ENCODE results near the gene CACUL1. TPM values are rescaled to one million over a fixed set of nuclear protein-coding genes. Genes with fewer than 3 reads are reported as not detected.
"Not testable (repeated sequence)": the region's sequence is repeated elsewhere in the genome, so short reads cannot be mapped to it uniquely, and the experiment has no call there.

Gene CACUL1
- total RNA-seq, 1 donor from 2014 or later, result 52.4 TPM

- no peaks in the 10 kb centered on the region for H3K9me3 ChIP-seq (ENCODE audit: insufficient read depth, low read depth, low read length)
- FAIRE-seq, result no peak
Observed at GRCh38 chr10:118658762-118659161, 96.0 kb downstream of the CACUL1 start.

GRCh38 chr10:118658168-118658567 lies 96.6 kb downstream of the CACUL1 start:
- DNase-seq (ENCODE audit: low read depth); H3K27ac Mint-ChIP-seq (ENCODE audit: unreplicated experiment); H2AFZ ChIP-seq (ENCODE audit: low read depth, low read length); H3K27ac ChIP-seq (ENCODE audit: low read depth, low read length); FAIRE-seq; H3K4me2 ChIP-seq (ENCODE audit: low read length); H3K4me1 ChIP-seq (ENCODE audit: insufficient read depth, low read length); H3K4me1 Mint-ChIP-seq (ENCODE audit: low read depth, unreplicated experiment); H3K4me3 Mint-ChIP-seq (ENCODE audit: unreplicated experiment); H3K36me3 ChIP-seq (ENCODE audit: insufficient read depth, low read length); H3K9me3 ChIP-seq (ENCODE audit: insufficient read depth, low read depth, low read length); H4K20me1 ChIP-seq (ENCODE audit: insufficient read depth, low read length); H3K27me3 ChIP-seq (ENCODE audit: insufficient read depth, low read length); H3K79me2 ChIP-seq (ENCODE audit: insufficient read depth, low read length); H3K9ac ChIP-seq (ENCODE audit: low read length); H3K36me3 Mint-ChIP-seq (ENCODE audit: low read depth, unreplicated experiment); H3K4me3 ChIP-seq (ENCODE audit: insufficient read depth, low read depth, low read length): not testable (repeated sequence)
- H3K9me3 Mint-ChIP-seq (ENCODE audit: unreplicated experiment), result peaks cover 34% of the 10 kb centered on the region
- H3K27me3 Mint-ChIP-seq (ENCODE audit: low read depth, unreplicated experiment), result peaks cover 12% of the 10 kb centered on the region

More at GRCh38 chr10:118658762-118659161, 96.0 kb downstream of the CACUL1 start:
- Histone ChIP-seq H3K27ac (ENCODE audit: low read depth, low read length) (no peak overlapping the region), H3K27me3 (ENCODE audit: insufficient read depth, low read length) (no peaks in the 10 kb centered on the region), H3K36me3 (ENCODE audit: insufficient read depth, low read length) (no peaks in the 10 kb centered on the region), H3K4me2 (ENCODE audit: low read length) (no peak overlapping the region), H3K9ac (ENCODE audit: low read length) (no peak overlapping the region), H3K79me2 (ENCODE audit: insufficient read depth, low read length) (no peaks in the 10 kb centered on the region), H3K4me3 (ENCODE audit: insufficient read depth, low read depth, low read length) (no peak overlapping the region), H3K4me1 (ENCODE audit: insufficient read depth, low read length) (no peaks in the 10 kb centered on the region), H2AFZ (ENCODE audit: low read depth, low read length) (no peak overlapping the region), H4K20me1 (ENCODE audit: insufficient read depth, low read length) (no peaks in the 10 kb centered on the region)
- DNase-seq (ENCODE audit: low read depth), result no peak
- TF ChIP-seq CTCF (IDR thresholded peaks at IDR 0.05; ENCODE audit: insufficient read depth, low read depth, low read length) (no peak), EZH2 (IDR thresholded peaks at IDR 0.05; ENCODE audit: insufficient read depth, low read length) (no peak)
- no peak overlapping the region for H3K27ac Mint-ChIP-seq (ENCODE audit: unreplicated experiment)
- peaks cover 37% of the 10 kb centered on the region for H3K9me3 Mint-ChIP-seq (ENCODE audit: unreplicated experiment)
- H3K36me3 Mint-ChIP-seq (ENCODE audit: low read depth, unreplicated experiment), result peaks cover 3% of the 10 kb centered on the region
- no peaks in the 10 kb centered on the region for H3K4me1 Mint-ChIP-seq (ENCODE audit: low read depth, unreplicated experiment)
- no peak overlapping the region for H3K4me3 Mint-ChIP-seq (ENCODE audit: unreplicated experiment)
- H3K27me3 Mint-ChIP-seq (ENCODE audit: low read depth, unreplicated experiment), result peaks cover 15% of the 10 kb centered on the region

GRCh38 chr10:118645294-118645693 lies 109.5 kb downstream of the CACUL1 start:
- H3K27me3 Mint-ChIP-seq (ENCODE audit: low read depth, unreplicated experiment), result peaks cover 61% of the 10 kb centered on the region
- H3K4me3 ChIP-seq (ENCODE audit: insufficient read depth, low read depth, low read length); H3K4me2 ChIP-seq (ENCODE audit: low read length); H3K36me3 ChIP-seq (ENCODE audit: insufficient read depth, low read length); H4K20me1 ChIP-seq (ENCODE audit: insufficient read depth, low read length); H3K4me3 Mint-ChIP-seq (ENCODE audit: unreplicated experiment); H3K27me3 ChIP-seq (ENCODE audit: insufficient read depth, low read length); H3K27ac Mint-ChIP-seq (ENCODE audit: unreplicated experiment); H3K9me3 ChIP-seq (ENCODE audit: insufficient read depth, low read depth, low read length); FAIRE-seq; H3K36me3 Mint-ChIP-seq (ENCODE audit: low read depth, unreplicated experiment); H3K9ac ChIP-seq (ENCODE audit: low read length); H3K27ac ChIP-seq (ENCODE audit: low read depth, low read length); H2AFZ ChIP-seq (ENCODE audit: low read depth, low read length); H3K4me1 ChIP-seq (ENCODE audit: insufficient read depth, low read length); DNase-seq (ENCODE audit: low read depth); H3K4me1 Mint-ChIP-seq (ENCODE audit: low read depth, unreplicated experiment); H3K79me2 ChIP-seq (ENCODE audit: insufficient read depth, low read length): not testable (repeated sequence)
- peaks cover 18% of the 10 kb centered on the region for H3K9me3 Mint-ChIP-seq (ENCODE audit: unreplicated experiment)

GRCh38 chr10:118642228-118642627 lies 112.5 kb downstream of the CACUL1 start:
- H4K20me1 ChIP-seq (ENCODE audit: insufficient read depth, low read length), result no peaks in the 10 kb centered on the region
- peaks cover 7% of the 10 kb centered on the region for H3K36me3 Mint-ChIP-seq (ENCODE audit: low read depth, unreplicated experiment)
- no peak for DNase-seq (ENCODE audit: low read depth)
- no peaks in the 10 kb centered on the region for H3K79me2 ChIP-seq (ENCODE audit: insufficient read depth, low read length)
- TF ChIP-seq CTCF (IDR thresholded peaks at IDR 0.05; ENCODE audit: insufficient read depth, low read depth, low read length) (no peak), EZH2 (IDR thresholded peaks at IDR 0.05; ENCODE audit: insufficient read depth, low read length) (no peak)
- H3K4me1 ChIP-seq (ENCODE audit: insufficient read depth, low read length), result no peaks in the 10 kb centered on the region
- no peak overlapping the region for H3K4me3 Mint-ChIP-seq (ENCODE audit: unreplicated experiment)
- no peak overlapping the region for H3K4me2 ChIP-seq (ENCODE audit: low read length)
- no peak overlapping the region for H2AFZ ChIP-seq (ENCODE audit: low read depth, low read length)
- no peak overlapping the region for H3K27ac ChIP-seq (ENCODE audit: low read depth, low read length)
- no peak overlapping the region for H3K27ac Mint-ChIP-seq (ENCODE audit: unreplicated experiment)
- peaks cover 60% of the 10 kb centered on the region for H3K27me3 Mint-ChIP-seq (ENCODE audit: low read depth, unreplicated experiment)
- H3K4me3 ChIP-seq (ENCODE audit: insufficient read depth, low read depth, low read length), result no peak overlapping the region
- H3K27me3 ChIP-seq (ENCODE audit: insufficient read depth, low read length), result no peaks in the 10 kb centered on the region
- H3K9me3 Mint-ChIP-seq (ENCODE audit: unreplicated experiment), result peaks cover 17% of the 10 kb centered on the region
- no peaks in the 10 kb centered on the region for H3K9me3 ChIP-seq (ENCODE audit: insufficient read depth, low read depth, low read length)
- H3K4me1 Mint-ChIP-seq (ENCODE audit: low read depth, unreplicated experiment), result no peaks in the 10 kb centered on the region
- H3K36me3 ChIP-seq (ENCODE audit: insufficient read depth, low read length), result no peaks in the 10 kb centered on the region
- FAIRE-seq, result no peak
- no peak overlapping the region for H3K9ac ChIP-seq (ENCODE audit: low read length)

Measured in astrocyte (in vitro differentiated cells and primary cell).